ENCODE results near the gene OR1L8.
"Not testable (repeated sequence)": the region's sequence is repeated elsewhere in the genome, so short reads cannot be mapped to it uniquely, and the experiment has no call there.

Gene OR1L8, protein sequence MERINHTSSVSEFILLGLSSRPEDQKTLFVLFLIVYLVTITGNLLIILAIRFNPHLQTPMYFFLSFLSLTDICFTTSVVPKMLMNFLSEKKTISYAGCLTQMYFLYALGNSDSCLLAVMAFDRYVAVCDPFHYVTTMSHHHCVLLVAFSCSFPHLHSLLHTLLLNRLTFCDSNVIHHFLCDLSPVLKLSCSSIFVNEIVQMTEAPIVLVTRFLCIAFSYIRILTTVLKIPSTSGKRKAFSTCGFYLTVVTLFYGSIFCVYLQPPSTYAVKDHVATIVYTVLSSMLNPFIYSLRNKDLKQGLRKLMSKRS

DNA sequence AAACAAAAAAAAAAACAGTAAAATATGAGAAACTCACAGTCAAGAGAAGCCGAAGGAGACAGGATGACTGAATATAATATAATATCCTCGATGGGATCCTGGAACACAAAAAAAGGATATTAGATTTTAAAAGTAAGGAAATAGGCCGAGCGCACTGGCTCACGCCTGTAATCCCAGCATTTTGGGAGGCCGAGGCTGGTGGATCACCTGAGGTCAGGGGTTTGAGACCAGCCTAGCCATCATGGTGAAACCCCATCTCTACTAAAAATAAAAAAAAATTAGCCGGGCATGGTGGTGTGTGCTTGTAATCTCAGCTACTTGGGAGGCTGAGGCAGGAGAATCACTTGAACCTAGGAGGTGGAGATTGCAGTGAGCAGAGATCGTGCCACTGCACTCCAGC lies at the start of gene OR1L8:
TSS of gene OR1L8 (minus strand) at position 101 of the 400 bp plus-strand sequence. CDS start 14,907 bp downstream, outside the sequence.
- DNase-seq = not testable (repeated sequence)

DNA sequence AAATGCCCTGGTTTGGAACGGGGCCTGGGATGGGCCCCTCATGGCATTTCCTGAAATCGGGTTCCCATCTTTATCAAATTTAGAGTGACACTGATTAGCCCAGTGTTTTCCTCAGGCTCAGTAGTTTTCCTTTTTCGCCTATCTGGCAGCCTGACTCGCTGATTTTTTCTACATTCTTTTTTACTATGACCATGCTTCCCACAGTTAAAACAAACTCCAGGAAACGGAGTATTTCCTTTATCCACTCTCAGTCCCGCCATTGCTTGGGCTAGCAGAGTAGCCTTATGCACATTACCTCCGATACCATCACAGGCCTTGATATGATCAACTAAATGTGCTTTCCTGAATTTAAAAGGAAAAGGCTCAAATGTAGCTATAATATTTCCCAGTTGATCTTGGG lies 36.8 kb upstream of the OR1L8 start:
- DNase-seq = no peak

DNA sequence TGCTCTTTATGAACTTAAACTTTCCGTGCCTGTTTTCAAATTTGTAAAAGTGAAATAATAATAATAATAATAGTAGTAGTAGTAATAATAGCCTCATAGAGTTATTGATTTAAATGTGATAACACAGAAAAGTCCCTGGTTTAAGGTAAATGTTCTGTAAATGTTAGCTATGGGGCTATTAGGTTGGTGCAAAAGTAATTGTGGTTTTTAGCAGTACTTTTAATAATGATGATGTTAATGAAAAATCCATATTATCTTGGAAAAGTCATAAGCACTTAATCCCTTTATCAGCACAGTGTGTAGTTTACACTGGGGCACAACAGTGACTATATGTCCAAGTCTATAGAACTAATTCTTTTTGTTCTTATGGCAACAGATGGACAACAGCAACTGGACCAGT lies 31.2 kb upstream of the OR1L8 start, which contains the start of gene OR1Q1:
TSS of gene OR1Q1 (plus strand) at position 377 of the 400 bp plus-strand sequence. CDS start at position 377, 0 bp downstream.
- no peak for DNase-seq

DNA sequence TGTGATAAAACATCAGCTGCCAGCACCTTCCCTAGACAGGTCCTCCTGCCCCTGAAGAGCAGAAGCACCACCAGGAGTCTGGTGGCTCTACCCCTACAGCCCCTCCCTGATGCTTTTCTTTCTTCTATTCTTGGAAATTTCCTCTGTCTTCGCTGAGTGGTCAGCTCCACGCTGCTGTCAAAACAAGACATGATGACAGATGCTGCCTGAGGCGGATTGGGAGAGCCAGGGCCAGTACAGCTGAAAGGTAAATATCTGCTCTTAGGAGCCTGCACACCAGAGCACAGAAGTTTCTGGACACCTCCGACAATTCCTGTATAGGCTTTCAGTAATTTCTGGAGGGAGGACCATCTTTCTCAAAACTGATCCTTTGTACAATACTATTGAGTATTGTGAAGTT lies 26.6 kb upstream of the OR1L8 start:
- DNase-seq = no peak

DNA sequence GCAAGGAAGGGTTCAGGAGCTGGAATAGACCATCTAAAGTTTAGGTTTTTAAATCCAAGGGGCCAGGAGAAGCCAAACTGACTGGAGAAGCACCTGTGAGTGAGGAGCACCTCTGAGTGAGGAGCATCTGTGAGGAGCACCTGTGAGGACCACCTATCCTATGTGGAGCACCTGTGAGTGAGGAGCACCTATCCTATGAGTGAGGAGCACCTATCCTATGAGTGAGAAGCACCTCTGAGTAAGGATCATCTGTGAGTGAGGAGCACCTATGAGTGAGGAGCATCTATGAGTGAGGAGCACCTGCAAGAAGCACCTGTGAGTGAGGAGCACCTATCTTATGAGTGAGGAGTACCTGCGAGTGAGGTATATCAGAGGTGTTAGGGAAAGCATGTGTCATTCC lies 23.4 kb upstream of the OR1L8 start:
- no peak for DNase-seq

DNA sequence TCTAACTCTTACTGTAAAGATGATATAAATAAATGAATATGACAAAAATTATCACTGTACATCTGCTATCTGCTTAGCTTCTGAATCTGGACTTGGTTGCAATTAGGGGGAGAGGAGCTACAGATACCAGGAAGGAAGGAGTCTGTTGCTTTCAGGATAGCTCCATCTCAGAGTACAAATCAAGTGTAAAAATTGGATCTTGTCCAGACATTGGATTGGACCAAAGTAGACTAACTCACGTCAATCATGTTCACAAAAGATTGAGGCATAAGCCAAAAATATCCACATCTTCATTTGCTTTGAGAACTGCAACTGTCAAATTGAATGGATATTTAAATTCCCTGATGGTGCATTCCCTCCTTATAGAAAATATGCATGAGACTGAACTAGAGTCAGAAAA lies 22.5 kb upstream of the OR1L8 start:
- DNase-seq = no peak

DNA sequence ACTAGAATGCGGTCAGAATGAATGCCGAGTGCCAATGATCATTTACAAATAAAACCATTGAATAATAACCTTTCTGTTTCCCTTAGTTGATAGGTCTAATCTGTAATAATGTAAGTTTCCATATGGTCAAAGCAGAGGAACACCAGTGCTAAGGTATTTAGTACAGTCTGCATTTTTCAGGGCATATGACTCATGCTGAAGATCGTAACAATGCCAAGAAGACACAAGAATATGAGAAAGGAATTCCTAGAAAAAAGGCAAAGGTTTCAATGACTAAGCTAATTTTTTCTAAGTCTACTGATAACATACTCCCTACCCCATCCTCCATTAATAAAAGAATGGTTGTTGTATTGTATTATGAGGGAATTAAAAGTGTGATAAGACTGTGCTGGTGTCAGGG lies 2.8 kb downstream of the OR1L8 start:
- DNase-seq = peak; percentile 54

DNA sequence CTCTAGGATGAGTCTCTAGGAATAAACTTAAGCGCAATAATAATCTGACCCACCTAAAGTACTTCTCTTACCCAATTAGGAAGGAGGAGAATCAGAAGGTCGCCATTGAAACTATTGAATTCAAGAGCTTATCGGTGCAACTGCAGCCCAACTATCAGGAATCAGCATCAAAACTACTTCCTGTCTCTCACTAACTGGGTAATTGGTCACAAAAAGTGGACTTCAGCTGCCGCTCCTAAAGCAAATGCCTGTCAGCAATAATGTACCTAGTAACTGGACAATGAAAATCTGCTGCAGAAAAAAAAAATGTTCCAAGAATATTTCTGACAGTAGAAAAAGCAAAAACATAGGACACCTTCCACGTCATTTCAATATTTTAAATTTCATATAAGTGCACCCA lies 3.3 kb downstream of the OR1L8 start:
- no peak for DNase-seq

DNA sequence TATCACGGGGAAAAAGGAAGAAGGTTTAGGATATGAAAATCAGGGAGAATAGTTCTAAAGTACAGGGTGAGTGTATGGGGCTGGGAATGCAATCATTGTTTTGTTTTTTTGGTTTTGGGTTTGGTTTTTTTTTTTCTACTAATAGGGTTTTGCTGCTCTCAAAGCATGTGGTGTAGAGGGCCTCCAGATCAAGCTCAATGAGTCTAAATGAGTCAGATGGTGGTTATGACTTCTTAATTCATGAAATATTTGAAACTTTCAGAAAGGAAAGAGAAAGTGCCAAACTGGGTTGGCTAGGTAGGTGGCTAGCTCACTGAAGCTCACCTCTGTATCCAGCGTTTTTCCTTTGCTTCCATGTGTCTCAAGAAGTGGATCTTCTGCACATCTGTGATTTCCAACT lies 10.7 kb downstream of the OR1L8 start:
- no peak for DNase-seq

DNA sequence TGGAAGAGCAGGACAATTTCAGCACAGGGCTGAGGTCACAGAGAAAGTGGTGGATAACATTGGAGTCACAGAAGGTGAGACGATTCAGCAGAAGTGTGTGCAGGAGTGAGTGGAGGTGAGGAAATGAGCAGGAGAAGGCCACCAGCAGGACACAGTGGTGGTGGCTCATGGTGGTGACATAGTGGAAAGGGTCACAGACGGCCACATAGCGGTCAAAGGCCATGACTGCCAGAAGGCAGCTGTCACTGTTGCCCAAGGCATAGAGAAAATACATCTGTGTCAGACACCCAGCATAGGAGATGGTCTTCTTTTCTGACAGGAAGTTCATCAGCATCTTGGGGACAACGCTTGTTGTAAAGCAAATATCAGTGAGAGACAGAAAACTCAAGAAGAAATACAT lies 15.3 kb downstream of the OR1L8 start:
- DNase-seq = no peak

DNA sequence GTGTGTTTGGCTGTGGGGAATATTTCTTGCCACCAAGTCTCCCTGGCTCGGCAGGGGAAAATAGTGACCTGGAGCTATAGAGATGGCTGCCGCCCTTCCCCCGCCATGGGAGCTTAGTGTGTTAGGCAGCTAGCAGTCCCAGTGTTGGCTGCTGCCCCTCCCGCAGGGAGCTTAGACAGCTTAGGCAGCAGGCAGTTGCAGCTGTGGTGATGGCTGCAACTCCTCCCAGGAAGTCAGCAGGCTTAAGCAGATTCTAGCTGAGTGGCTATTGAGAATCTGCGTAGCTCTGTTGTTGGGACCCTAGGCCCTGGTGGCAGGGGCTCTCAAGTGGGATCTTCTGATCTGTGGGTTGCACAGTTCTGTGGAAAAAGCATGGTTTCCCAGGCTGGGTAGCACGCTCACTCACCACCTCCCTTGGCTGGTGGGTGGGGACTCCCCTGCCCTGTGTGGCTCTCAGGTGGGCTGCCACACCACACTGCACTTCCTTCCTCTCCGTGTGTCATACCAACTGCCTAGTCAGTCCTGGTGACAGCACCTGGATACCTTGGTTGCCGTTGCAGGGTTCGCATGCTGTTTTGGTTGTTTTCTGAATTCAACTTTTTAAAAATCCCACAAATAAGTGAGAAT lies 20.9 kb downstream of the OR1L8 start:
- no peak for DNase-seq

DNA sequence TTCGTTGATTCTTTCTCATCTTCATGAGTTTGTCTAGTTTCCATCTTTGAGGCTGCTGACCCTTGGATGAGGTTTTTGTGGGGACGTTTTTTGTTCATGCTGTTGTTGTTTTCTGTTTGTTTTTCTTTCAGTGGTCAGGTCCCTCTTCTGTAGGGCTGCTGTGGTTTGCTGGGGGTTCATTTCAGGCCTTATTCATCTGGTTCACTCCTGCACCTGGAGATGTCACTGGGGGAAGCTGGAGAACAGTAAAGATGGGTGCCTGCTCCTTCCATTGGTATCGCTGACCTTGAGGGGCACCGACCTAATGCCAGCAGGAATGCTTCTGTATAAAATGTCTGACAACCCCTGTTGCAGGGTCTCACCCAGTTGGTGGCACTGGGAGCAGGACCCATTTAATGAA lies 21.7 kb downstream of the OR1L8 start:
- no peak for DNase-seq

DNA sequence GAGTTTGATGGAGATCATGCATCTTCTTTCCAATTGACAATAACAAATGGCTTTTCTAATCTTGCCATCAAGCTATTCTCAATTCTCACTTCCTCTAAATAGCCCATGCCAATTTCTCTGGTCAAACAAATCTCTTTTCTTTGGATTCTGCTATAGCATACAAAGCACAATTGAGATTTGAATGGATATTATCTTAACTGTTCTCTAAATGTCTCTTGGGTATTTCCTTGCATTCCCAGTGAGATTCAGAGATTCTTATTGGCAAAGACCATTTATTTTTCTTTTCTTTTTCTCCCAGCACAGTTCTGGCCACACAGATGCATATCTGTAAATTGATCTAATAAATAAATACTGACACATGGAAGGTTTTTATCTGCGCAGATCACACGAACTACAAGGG lies 30.4 kb downstream of the OR1L8 start, which contains the start of gene OR1N2:
TSS of gene OR1N2 (plus strand) at position 301 of the 400 bp plus-strand sequence. CDS start 100 bp downstream, outside the sequence.
- no peak for DNase-seq

DNA sequence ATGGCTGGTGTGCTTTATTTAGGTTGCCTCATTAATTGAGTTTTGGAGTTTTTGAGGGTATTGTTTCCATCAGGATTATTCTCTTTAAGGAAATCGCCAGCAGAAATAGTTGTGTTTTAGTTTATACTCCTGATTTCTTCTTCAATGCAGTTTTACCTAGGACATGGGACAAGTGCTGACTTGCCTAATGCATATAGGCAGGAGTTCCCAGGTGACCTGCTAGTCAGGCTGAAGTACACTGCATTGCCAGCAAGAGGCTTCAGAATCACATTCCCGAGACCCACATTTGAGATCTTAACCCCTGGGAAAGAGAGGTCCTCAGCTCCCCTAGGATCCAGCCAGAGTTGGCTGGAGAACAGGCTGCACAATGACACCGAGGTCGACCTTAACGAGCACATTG lies 31.8 kb downstream of the OR1L8 start:
- DNase-seq = no peak

DNA sequence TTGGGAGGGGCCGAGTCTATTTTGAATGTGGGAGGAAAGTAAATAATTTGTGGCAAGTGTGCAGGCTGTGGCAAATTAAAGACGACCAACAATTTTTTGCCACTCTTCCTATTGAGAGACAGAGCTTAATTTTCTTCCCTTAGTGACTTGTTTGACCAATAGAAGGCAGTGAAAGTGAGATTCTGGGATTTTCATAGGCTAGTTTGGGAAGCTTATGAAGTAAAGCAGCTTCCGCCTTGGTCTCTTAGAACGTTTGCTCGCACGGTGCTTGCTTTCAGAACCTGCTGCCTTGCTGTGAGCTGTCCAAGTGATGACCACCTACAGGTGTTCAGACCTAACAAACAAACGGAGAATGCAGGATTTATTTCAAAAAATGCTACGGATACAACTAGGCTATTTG lies 37.0 kb downstream of the OR1L8 start:
- no peak for DNase-seq

DNA sequence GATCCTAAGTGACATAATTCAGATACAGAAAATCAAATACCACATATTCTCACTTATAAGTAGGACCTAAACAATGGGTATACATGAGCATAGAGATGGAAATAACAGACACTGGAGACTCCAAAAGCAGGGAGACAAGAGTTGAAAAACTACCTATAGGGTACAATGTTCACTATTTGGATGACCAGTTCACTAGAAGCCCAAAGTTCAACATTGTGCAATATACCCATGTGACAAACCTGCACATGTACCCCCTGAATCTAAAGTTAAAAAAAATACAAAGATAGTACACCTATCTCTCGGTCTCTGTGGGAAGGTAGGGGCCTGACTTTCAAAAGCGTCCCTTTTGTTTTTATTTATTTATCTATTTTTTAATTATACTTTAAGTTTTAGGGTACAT lies 44.4 kb downstream of the OR1L8 start:
- no peak for DNase-seq

DNA sequence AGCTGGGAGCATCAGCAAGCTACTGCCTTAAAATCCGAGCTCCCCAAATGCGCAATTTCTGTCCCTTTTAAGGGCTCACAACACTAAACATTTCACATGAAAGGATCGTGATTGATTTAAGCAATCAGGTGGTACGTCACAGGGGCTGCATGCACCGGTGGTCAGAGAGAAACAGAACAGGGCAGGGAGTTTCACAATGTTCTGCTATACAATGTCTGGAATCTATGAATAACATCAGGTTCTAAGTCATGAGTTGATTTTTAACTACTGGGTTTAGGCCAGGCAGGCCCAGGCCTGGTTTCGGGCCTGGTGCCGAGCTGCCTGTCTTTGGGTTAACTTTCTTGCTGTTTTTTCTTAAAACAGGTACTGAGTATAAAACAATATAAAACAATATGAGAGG lies 46.1 kb downstream of the OR1L8 start:
- not testable (repeated sequence) for DNase-seq

DNA sequence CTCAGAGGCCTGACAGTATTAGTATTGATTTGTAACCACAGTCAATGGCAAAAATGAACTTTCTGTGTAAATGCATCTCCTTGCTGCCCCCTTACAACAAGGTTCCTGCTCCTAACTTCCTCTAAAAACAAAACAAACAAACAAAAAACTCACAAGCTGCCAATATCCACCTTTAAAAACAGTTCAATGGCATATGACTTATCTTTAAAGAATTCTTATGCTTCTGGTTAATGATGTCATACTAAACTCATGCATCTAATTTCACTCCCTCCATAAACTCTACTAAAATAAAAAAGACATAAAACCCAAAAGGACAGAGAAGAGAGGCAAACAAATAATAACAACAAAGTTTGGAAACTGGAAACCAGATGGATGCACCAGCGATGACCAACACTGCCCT lies 47.0 kb downstream of the OR1L8 start:
- no peak for DNase-seq

DNA sequence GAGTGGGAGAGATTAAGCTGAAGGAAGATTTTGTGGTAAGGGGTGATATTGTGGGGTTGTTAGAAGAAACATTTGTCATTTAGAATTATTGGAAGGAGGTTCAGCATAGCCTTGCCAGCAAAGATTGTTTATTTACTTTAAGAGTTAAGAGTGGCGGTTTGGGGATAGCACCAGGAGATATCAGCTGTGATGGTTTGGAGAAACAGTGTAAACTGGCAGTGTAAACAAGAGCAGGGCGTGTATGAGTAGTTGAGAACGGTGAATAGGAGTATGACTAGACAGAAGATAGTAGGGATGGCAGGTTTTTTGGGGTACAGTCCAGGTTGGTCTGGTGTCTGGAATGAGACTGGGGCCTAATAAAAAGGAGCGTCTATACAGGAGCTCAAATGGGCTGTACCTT lies 52.0 kb downstream of the OR1L8 start:
- not testable (repeated sequence) for DNase-seq

DNA sequence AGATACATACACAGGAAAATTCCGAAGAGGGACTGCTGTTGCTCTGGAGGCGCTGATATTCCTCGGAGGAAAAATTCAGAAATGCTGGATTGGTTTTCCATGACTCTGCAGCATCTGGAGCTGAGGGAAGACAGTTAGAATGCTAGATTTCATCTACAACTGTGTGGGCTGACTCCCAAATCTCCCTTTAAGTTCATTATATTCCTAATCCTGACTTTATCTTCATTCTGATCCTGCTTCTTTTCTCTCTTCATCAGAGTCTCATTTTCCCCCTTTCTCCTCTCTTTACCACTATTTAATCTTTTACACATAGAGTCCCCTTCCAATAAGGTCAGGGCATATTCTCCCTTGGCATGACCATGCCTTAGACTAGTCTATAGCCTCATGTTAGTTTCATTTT lies 56.0 kb downstream of the OR1L8 start, which contains the start of gene OR1N1:
TSS of gene OR1N1 (minus strand) at position 101 of the 400 bp plus-strand sequence. CDS start at position 101, 0 bp downstream.
- no peak for DNase-seq

DNA sequence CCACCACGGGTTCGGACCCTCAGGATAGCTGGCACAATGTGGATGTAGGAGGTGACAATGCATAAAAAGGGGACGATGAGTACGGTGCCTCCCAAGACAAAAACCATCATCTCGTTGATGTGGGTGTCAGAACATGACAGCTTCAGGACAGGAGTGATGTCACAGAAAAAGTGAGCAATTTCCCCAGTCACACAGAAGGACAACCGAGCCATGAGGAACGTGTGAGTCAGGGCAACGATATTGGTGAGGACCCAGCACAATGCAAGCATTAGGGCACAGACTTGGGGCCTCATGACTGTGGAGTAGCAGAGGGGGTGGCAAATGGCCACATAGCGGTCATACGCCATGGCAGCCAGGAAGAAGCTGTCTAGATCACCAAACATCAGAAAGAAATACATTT lies 56.6 kb downstream of the OR1L8 start:
- no peak for DNase-seq

DNA sequence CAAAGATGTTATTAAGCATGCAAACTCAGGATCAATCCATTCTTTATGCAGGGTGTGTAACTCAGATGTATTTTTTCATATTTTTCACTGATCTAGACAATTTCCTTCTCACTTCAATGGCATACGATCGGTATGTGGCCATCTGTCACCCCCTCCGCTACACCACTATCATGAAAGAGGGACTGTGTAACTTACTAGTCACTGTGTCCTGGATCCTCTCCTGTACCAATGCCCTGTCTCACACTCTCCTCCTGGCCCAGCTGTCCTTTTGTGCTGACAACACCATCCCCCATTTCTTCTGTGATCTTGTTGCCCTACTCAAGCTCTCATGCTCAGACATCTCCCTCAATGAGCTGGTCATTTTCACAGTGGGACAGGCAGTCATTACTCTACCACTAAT lies 63.8 kb downstream of the OR1L8 start:
- no peak for DNase-seq

DNA sequence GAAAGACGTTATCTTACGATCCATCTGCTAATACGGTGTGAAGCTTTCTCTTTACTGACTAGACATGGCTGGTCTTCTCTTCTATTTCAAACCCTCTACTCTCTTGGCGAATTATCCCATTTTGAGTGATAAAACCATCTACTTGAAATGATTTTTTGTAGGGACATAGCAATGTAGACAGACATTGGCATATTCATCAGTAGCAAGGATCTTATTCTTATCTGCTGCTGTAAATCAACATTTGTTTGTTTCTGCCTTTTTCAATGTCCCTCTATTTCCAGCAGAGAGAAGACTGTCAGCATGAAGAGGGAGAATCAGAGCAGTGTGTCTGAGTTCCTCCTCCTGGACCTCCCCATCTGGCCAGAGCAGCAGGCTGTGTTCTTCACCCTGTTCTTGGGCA lies 64.3 kb downstream of the OR1L8 start, which contains the start of gene OR1J4:
TSS of gene OR1J4 (plus strand) at position 301 of the 400 bp plus-strand sequence. CDS start at position 301, 0 bp downstream.
- DNase-seq = no peak

DNA sequence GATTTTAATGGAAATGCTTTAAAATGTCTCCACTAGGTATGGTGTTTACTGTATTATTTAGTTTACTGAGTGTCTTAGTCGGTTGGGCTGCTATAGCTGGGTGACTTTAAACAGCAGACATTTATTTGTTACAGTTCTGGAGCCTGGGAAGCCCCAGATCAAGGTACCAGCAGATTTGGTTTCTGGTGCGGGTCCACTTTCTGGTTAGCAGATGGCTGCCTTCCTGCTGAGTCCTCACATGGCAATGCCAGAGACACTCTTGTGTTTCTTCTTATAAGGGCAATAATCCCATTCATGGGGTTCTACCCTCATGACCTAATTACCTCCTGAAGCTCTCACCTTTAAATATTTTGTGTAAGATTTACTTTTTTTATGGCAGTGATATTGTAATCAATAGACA lies 65.0 kb downstream of the OR1L8 start:
- DNase-seq = no peak
